ENCODE results near the gene NOL11.
"Not testable (repeated sequence)": the region's sequence is repeated elsewhere in the genome, so short reads cannot be mapped to it uniquely, and the experiment has no call there.

Gene NOL11

GRCh38 chr17:67725807-67726206 lies 8.1 kb downstream of the NOL11 start:
- TF ChIP-seq GATA1 (IDR thresholded peaks at IDR 0.05; ENCODE audit: low read depth, low read length) (no peak), POLR2A (IDR thresholded peaks at IDR 0.05; ENCODE audit: low read length) (no peak)
- no peak for DNase-seq

DNA sequence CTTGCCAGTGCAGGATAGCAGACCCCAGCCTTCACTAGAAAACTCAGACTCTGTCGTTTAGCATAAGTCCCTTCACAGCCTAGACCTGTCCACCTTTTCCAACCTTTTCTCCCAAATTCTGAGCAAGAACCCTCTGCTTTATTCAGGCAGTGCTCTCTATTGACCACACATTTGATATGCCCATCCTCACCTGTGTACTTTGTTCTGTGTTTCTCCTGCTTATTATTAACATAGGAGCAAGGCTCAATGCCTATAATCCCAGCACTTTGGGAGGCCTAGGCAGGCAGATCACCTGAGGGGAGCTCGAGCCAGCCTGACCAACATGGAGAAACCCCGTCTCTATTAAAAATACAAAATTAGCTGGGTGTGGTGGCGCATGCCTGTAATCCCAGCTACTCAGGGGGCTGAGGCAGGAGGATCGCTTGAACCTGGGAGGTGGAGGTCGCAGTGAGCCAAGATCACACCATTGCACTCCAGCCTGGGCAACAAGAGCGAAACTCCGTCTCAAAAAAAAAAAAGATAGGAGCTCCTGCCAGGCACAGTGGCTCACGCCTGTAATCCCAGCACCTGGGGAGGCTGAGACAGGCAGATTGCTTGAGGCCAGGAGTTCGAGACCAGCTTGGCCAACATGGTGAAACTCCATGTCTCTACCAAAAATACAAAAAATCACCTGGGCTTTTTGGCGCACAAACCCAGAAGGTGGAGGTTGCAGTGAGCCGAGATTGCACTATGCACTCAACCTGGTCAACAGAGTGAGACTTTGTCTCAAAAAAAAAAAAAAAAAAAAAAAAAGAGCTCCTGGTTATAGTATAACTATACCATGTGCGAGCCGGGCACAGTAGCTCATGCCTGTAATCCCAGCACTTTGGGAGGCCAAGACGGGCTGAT lies 9.7 kb downstream of the NOL11 start:
- DNase-seq = not testable (repeated sequence)

GRCh38 chr17:67729903-67730302 lies 12.2 kb downstream of the NOL11 start:
- TF ChIP-seq POLR2A (IDR thresholded peaks at IDR 0.05; ENCODE audit: low read length) (no peak), GATA1 (IDR thresholded peaks at IDR 0.05; ENCODE audit: low read depth, low read length) (no peak)
- DNase-seq = no peak

DNA sequence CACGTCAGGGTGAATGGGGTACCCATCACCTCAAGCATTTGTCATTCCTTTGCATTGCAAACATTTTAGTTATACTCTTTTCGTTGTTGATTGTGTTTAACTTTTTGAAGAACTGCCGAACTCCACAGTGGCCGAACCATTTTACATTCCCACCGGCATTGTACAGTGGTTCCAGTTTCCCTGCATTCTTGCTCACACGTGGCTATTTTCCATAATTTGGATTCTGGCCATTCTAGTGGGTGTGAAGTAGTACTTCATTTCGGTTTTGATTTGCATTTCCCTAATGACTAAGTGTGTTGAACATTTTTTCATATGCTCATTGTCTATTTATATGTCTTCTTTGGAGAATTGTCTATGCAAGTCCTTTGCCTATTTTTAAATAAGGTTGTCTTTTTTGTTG lies 13.0 kb downstream of the NOL11 start:
- TF ChIP-seq GATA1 (IDR thresholded peaks at IDR 0.05; ENCODE audit: low read depth, low read length) (no peak), POLR2A (IDR thresholded peaks at IDR 0.05; ENCODE audit: low read length) (no peak)
- no peak for DNase-seq

DNA sequence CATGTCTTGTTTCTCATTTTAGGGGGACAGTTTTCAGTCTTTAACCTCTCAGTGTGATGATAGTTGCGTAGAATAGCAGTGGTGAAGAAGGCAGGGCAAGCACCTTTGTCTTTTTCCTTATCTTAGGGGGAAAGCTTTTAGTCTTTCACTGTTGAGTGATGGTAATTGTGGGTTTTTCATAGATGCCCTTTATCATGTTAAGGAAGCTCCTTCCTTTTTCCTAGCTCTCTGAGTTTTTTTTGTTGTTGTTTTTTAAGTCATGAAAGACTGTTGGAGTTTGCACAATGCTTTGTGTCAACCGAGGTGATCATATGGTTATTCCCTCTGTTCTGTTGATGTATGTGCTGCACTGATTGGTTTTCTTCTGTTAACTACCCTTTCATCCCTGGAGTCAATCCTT lies 15.7 kb downstream of the NOL11 start:
- DNase-seq = no peak
- TF ChIP-seq GATA1 (IDR thresholded peaks at IDR 0.05; ENCODE audit: low read depth, low read length) (no peak), POLR2A (IDR thresholded peaks at IDR 0.05; ENCODE audit: low read length) (no peak)

DNA sequence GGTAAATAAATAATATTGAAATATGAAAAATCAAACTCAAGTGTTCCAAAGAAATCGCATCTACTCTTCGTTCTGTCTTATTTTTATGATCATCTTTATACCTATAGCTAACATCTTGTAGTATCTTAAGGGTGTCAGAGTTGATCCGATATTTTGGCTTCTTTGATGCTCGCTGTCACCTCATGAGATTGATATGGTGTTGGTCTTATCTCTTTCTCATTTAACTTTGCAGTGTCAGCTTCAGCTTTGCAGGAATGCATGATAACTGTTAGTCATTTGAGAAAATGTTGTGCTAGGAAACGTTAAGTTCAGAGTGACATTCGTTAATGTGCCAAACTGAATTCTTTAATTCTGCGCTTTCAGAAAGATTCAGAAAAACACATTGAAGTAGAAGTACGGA lies 19.4 kb downstream of the NOL11 start:
- TF ChIP-seq GATA1 (IDR thresholded peaks at IDR 0.05; ENCODE audit: low read depth, low read length) (no peak), POLR2A (IDR thresholded peaks at IDR 0.05; ENCODE audit: low read length) (no peak)
- DNase-seq = no peak

DNA sequence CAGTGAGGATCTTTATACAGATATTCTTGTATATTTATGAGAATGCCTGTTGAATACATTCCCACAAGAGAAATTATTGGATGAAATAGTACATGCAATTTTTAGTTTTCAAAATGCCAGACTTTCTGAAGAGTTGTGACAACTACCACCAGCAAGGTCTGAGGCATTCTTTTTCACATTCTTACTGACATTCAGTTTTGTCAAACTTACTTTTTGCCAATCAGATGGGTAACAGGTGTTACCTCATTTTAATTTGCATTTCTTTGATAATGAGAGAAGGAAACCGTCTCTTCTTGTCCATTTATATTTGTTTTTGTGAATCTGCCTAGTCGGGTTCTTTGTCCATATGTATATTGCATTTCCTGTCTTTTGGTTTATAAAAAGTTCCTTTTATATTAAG lies 24.3 kb downstream of the NOL11 start:
- no peak for TF ChIP-seq GATA1 (IDR thresholded peaks at IDR 0.05; ENCODE audit: low read depth, low read length)
- no peak for TF ChIP-seq POLR2A (IDR thresholded peaks at IDR 0.05; ENCODE audit: low read length)
- no peak for DNase-seq

DNA sequence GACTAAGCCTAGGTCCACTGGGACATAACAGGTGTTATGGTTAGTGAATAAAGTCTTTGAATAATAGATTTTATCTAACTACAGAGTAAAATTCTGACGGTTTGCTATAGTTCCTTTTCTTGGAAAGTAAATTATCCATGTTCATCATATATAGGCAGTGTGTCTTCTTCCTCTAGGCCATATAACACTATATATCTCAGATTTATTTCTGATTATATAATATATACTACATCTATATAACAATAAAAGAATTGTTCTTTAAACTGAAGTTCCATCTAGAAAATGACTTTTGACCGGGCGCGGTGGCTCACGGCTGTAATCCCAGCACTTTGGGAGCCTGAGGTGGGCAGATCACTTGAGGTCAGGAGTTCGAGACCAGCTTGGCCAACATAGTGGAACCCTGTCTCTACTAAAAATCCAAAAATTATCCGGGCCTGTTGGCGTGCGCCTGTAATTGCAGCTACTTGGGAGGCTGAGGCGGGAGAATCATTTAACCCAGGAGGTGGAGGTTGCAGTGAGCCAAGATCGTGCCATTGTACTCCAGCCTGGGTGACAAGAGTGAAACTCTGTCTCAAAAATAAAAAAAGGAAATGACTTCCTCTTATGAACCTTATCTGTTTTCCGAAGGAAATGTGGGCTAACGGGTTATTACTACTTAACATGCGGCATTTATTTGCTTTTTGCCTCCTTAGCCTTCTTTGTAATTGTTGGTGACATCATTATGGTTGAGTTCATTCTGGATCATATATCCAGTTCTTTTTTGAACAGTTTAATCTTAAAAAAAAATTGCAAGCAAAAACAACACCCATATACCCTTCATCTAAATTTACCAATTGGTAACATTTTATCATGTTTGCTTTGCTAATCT lies 29.2 kb downstream of the NOL11 start:
- TF ChIP-seq GATA1 (IDR thresholded peaks at IDR 0.05; ENCODE audit: low read depth, low read length) (no peak), POLR2A (IDR thresholded peaks at IDR 0.05; ENCODE audit: low read length) (no peak)
- DNase-seq = no peak

DNA sequence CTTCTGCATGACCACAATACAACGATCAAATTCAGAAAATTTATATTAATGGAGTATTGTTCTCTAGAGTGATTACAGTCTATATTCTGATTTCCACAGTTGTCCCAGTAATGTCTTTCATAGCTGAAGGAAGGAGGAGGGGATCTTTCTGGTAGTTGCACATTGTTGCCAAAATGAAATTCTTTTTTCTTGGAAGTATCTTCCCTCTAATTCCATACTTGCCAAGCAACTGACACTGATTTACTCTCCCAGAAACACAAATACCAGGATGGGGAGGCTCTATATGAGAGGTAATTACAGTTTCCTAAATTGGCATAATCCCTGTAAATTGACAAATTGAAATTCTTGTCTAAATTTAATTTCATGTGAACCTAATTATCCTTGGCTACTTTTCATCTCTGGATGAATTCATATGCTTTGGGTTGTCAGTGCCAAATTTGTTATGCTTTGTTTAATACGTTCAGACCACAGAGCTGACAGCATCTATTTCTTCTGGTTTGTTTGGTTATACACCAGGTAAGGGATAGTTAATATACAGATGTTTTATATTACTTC lies 30.0 kb downstream of the NOL11 start:
- TF ChIP-seq POLR2A (IDR thresholded peaks at IDR 0.05; ENCODE audit: low read length) = no peak
- TF ChIP-seq GATA1 (IDR thresholded peaks at IDR 0.05; ENCODE audit: low read depth, low read length) = no peak
- no peak for DNase-seq

DNA sequence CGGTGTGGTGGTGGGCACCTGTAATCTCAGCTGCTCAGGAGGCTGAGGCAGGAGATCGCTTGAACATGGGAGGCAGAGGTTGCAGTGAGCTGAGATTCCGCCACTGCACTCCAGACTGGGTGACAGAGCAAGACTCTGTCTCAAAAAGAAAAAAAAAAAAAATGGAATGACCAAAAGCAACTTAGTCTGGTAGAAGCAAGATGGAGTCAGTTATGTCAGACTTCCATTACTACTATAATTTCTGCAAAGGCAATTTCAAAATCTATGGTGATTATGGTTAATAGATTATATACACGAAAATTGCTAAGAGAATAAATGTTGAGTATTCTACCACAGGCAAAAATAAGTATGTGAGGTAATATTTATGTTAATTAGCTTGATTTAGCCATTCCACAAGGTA lies 32.3 kb downstream of the NOL11 start:
- DNase-seq = no peak
- no peak for TF ChIP-seq POLR2A (IDR thresholded peaks at IDR 0.05; ENCODE audit: low read length)
- no peak for TF ChIP-seq GATA1 (IDR thresholded peaks at IDR 0.05; ENCODE audit: low read depth, low read length)

DNA sequence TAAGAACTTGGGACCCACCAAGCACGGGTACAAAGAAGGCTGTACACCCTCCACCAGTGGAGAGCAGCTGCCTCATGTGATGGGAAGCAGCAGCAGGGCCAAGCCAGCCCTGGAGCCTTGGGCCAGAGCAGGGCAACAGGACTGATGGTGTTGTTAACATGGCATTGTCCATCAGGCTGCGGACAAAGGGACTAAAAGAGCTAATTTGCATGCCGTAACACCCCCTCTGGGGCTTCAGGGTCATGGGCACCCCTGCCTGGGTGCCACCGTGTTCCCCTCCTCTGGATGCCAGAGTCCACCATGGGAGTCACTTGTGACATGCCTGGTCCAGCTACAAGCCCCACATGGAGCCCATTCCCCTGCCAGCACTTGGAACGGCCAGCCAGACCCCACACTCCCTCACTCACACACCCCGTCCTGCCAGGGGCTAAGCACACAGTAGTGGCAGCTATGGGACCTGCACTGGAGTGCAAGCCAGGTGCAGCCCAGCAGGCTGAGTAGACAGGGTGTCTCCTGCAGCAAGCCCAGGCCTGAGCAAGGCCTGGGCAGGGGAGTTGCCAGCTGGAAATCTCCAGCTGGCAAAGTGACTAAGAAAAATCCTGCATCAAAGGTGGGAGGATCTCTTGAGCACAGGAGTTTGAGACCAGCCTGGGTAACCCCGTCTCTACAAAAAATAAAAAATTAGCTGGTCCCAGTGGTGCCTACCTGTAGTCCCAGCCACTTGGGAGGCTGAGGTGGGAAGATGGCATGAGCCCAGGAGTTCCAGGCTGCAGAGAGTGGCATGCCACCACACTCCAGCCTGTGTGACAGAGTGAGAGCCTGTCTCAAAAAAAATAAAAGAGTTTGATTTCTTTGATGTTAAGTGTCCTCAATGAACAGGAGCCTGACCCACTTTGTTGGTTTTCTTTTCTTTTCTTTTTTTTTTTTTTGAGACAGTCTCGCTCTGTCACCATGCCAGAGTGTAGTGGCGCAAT lies 33.7 kb downstream of the NOL11 start:
- no peak for DNase-seq
- TF ChIP-seq GATA1 (IDR thresholded peaks at IDR 0.05; ENCODE audit: low read depth, low read length) = no peak
- no peak for TF ChIP-seq POLR2A (IDR thresholded peaks at IDR 0.05; ENCODE audit: low read length)

DNA sequence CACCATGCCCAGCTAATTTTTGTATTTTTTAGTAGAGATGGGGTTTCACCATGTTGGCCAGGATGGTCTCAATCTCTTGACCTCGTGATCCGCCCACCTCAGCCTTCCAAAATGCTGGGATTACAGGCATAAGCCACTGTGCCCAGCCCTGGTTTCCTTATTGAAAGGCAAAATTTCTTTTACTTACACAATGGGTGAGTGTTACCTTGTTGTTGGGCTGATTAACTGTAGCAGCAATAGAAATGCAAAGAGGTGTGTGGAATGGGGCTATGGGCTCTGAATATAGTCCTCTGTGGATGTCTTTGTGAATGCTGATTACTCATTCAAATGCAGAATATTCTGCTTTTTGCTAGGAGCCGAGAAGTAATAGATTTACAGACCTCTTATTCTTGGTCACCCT lies 34.4 kb downstream of the NOL11 start:
- not testable (repeated sequence) for DNase-seq

- DNase-seq = no peak
Observed at GRCh38 chr17:67753026-67753425, 35.3 kb downstream of the NOL11 start.

More at GRCh38 chr17:67753026-67753425, 35.3 kb downstream of the NOL11 start:
- TF ChIP-seq POLR2A (IDR thresholded peaks at IDR 0.05; ENCODE audit: low read length) = no peak
- TF ChIP-seq GATA1 (IDR thresholded peaks at IDR 0.05; ENCODE audit: low read depth, low read length) = no peak
